BJ (cell line): ENCODE measurements around the gene IAH1. TPM values are rescaled to one million over a fixed set of nuclear protein-coding genes. Genes with fewer than 3 reads are reported as not detected.
A peak's percentile ranks its signal among the peaks of the same experiment; 100 is the strongest.

Source experiments
- CTCF ChIA-PET: fragments of 350-600 bp; formaldehyde crosslinking; extraction: SDS; loops from one replicate; lab custom pipeline; 2021; ENCODE audit warnings: antibody characterized with exemption, inconsistent platforms; lab: Yijun Ruan, JAX
- POLR2A ChIA-PET: fragments of 300-600 bp; sonication (Branson Sonifier 250); formaldehyde crosslinking; extraction: SDS; loops from one replicate; lab custom pipeline; 2021; ENCODE audit warnings: antibody characterized with exemption; lab: Charles Lee
- DNase-seq: peaks from one replicate; pipeline ENCODE4 v3.0.0-alpha.2; 2011; ENCODE audit warnings: low read depth
- H3K27me3 ChIP-seq: 2 replicates; pipeline ENCODE4 v1.6.0; 2011; ENCODE audit warnings: low read length; ENCODE audit not compliant: control insufficient read depth, insufficient read depth
- H3K36me3 ChIP-seq: 2 replicates; pipeline ENCODE4 v1.5.1; 2011; ENCODE audit warnings: low read length; ENCODE audit not compliant: control insufficient read depth, insufficient read depth
- H3K4me3 ChIP-seq: 2 replicates; pipeline ENCODE4 v1.5.1; 2011; ENCODE audit warnings: low read depth, mild to moderate bottlenecking, control low read depth, low read length
- polyA minus RNA-seq: library from RNA; depleted of rRNA, polyadenylated mRNA; stranded (reverse); fragments of >200 nt; gene quantifications from 2 replicates; pipeline ENCODE4 v1.2.3, GENCODE V29; 2011; rRNA and poly(A)+ RNA removed
- polyA plus RNA-seq: library from polyadenylated mRNA; depleted of rRNA; stranded (reverse); fragments of >200 nt; gene quantifications from 2 replicates; pipeline ENCODE4 v1.2.3, GENCODE V29; 2011; rRNA removed
- TF ChIP-seq, protein P1 (sequence below): IDR thresholded peaks from 2 replicates; pipeline ENCODE4 v1.5.1; 2011; ENCODE audit warnings: low read depth, mild to moderate bottlenecking, control low read depth, inconsistent platforms, low read length, moderate library complexity; ENCODE audit not compliant: insufficient read depth

The IAH1 gene, protein sequence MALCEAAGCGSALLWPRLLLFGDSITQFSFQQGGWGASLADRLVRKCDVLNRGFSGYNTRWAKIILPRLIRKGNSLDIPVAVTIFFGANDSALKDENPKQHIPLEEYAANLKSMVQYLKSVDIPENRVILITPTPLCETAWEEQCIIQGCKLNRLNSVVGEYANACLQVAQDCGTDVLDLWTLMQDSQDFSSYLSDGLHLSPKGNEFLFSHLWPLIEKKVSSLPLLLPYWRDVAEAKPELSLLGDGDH
- polyA plus RNA-seq (92.2 and 120 TPM in 2 replicates), polyA minus RNA-seq (23.6 and 27.1 TPM in 2 replicates)

DNA sequence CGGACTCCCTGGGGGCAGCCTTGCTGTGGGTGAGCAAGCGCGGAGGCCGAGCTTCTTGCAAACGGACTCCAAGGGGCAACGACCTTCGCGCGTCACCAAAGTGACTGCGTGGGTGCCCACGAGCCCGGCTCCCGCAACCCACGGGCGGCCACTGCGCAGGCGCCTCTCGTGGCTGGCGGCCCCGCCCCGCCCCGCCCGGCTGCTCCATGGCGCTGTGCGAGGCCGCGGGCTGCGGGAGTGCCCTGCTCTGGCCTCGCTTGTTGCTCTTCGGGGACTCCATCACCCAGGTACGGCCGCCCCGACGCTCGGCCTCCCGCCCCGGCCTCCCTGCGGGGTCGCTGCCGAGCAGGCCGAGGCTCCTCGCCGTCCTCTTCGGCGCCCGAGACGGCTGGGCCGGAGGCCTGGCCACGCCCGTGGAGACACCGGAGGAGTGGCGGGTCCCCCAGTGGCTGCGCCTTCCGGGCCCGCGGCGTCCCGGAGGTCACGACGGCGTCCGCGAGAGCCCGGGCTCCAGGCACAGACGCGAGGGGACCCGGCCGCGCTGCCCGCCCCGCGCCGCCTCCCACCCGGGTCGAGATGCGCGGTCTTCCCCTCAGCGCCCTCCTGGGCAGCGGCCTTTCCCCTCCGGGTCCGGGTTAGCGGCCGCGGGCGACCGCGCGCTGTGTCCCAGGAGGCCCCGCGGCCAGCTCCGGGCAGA is at the start of gene IAH1:
Gene IAH1, plus strand, starts transcription at position 191 of the 697 bp plus-strand sequence. Its CDS starts 16 bp downstream, at position 207.
- POLR2A ChIA-PET, result interaction anchor here (0.7 kb wide), 1 partner anchor 84 kb away, joined by 5 read pairs; no protein-coding TSS in a partner anchor
- peaks cover 5% of the 10 kb centered on the region; the same call in 1 of the 2 replicates for H3K36me3 ChIP-seq
- CTCF ChIA-PET, result interaction anchor here (0.8 to 1.3 kb wide), 2 partner anchors 10 to 310 kb away, joined by 3 to 4 read pairs; no protein-coding TSS in a partner anchor
- H3K4me3 ChIP-seq, result peak within 1 kb of the TSS; percentile 67
- no peak for DNase-seq
- TF ChIP-seq, protein P1, sequence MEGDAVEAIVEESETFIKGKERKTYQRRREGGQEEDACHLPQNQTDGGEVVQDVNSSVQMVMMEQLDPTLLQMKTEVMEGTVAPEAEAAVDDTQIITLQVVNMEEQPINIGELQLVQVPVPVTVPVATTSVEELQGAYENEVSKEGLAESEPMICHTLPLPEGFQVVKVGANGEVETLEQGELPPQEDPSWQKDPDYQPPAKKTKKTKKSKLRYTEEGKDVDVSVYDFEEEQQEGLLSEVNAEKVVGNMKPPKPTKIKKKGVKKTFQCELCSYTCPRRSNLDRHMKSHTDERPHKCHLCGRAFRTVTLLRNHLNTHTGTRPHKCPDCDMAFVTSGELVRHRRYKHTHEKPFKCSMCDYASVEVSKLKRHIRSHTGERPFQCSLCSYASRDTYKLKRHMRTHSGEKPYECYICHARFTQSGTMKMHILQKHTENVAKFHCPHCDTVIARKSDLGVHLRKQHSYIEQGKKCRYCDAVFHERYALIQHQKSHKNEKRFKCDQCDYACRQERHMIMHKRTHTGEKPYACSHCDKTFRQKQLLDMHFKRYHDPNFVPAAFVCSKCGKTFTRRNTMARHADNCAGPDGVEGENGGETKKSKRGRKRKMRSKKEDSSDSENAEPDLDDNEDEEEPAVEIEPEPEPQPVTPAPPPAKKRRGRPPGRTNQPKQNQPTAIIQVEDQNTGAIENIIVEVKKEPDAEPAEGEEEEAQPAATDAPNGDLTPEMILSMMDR, result no peak
- H3K27me3 ChIP-seq, result no peaks in the 10 kb centered on the region

DNA sequence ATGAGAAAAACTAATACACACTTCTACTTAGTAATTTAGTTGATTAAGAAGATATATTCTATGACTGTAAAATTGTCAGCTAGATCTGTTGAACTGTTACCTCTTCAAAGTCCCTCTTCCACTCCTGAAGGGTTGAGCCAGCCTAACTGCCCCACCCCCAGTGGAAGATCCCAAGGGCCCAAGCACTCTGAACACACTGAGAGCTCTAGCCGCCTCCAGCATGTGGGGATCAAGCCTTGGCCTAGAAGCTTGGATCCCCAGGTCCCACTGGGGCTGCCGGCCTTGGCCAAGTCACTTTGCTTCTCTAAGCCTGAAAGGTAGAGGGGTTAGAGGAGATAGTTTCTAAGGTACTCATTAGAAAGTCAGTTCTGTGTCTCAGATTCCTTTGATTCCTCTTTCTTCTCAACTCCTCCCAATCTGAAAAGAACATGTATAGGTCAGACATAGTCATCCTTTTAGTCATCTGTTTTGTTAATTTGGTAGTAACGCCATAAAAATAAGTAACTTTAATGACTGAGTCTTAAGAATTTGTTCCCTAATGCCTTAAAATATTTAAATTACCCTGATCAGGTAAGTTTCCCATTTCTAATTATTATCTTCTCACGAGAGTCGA is 45.3 kb upstream of the IAH1 start:
- ChIA-PET CTCF (no interaction called here), POLR2A (no interaction called here)
- Histone ChIP-seq H3K27me3 (no peaks in the 10 kb centered on the region), H3K4me3 (no peak overlapping the region), H3K36me3 (no peaks in the 10 kb centered on the region; the same call in 1 of the 2 replicates)
- DNase-seq, result no peak
- TF ChIP-seq, protein P1, result no peak

DNA sequence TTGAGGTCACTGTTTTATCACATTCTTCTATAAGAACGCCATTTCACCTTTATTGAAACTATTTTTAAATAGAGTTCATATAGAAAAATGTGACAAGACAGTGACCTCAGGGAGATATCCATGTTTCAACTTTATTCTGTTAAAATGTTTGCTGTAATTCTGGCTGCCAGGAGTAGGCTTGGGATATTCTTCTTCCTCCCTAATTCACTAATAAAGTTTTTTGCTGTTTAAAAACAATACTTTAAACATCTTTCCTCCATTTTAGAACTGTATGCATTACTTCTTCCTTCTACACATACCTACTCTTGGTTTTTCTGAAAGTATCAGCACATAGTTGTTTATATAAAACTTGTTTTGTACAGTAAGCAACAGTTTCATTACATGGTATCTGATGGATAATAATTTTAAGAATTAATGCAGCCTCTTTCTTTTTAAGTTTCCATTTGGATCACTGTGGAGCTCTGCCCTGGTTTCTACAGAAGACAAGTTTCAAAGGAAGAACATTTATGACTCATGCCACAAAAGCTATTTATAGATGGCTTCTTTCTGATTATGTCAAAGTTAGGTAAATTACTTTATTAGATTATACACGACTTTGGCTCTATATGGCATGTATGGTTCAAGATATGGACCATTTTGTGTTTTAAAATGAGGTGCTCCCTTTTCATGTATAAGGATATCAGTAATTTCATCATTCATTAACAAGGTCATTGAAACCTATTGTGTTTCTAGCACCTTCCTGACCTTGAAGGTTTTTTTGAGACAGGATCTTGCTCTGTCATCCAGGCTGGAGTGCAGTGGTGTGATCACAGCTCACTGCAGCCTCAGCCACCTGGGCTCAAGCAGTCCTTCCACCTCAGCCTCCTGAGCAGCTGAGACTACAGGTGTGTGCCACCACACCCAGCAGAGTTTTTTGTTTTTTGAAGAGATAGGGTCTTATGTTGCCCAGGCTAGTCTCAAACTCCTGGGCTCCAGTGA is 43.7 kb upstream of the IAH1 start:
- no peak overlapping the region for H3K4me3 ChIP-seq

DNA sequence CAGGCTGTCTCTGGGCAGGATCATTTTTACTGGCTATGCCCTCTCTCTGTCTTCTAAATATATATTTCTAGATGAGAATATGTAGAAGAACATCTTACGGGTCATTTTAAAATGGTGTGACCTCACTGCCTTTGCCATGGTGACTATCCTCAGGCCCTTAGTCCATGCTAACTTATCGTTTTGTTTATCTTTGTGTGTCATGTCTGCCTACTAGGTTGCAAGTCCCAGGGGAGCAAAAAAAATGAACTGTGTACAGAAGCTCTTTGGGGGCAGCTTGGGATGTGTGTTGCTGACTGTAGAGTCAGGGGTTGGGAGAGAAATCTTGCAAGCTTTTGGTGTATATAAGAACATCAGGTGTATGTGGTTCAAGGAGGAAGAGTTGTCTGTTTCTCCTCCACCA is 39.9 kb upstream of the IAH1 start:
- ChIA-PET POLR2A (no interaction called here), CTCF (interaction anchor here (1.1 kb wide), 1 partner anchor 12 kb away, joined by 3 read pairs; the partner anchor contains the start of gene ITGB1BP1)
- no peak for DNase-seq

More for the DNA sequence above, 43.7 kb upstream of the IAH1 start:
- TF ChIP-seq, protein P1, result no peak
- Histone ChIP-seq H3K27me3 (no peaks in the 10 kb centered on the region), H3K36me3 (no peaks in the 10 kb centered on the region; the same call in 1 of the 2 replicates)
- no peak for DNase-seq
- POLR2A ChIA-PET, result interaction anchor here (0.6 kb wide), 1 partner anchor 11 kb away, joined by 4 read pairs; no protein-coding TSS in a partner anchor
- CTCF ChIA-PET, result interaction anchor here (1.1 to 1.2 kb wide), 2 partner anchors 61 to 105 kb away, joined by 3 read pairs; no protein-coding TSS in a partner anchor

More for the DNA sequence above, 39.9 kb upstream of the IAH1 start:
- no peak overlapping the region for H3K4me3 ChIP-seq
- TF ChIP-seq, protein P1, result no peak
- peaks cover 4% of the 10 kb centered on the region for H3K36me3 ChIP-seq
- no peaks in the 10 kb centered on the region for H3K27me3 ChIP-seq
